Endometrial microvascular endothelial cells (primary cell): ENCODE data around the gene CDC23. TPM values are rescaled to one million over a fixed set of nuclear protein-coding genes. Genes with fewer than 3 reads are reported as not detected.
"Not testable (repeated sequence)": the region's sequence is repeated elsewhere in the genome, so short reads cannot be mapped to it uniquely, and the experiment has no call there.

ENCODE experiments used
- in situ Hi-C: cut with HindIII; loops from 2 replicates; pipeline ENCODE4 v1.10.0; 2017; ENCODE audit warnings: low sequenced_read_pairs, low pct_unique_long_range_greater_than_20kb; ENCODE audit errors: inconsistent ontology term
- total RNA-seq: library from RNA; depleted of rRNA; stranded (reverse); fragments of >200 nt; gene quantifications from one replicate; pipeline ENCODE4 v1.2.3, GENCODE V29; 2015; ENCODE audit errors: inconsistent ontology term

CDC23 gene, protein sequence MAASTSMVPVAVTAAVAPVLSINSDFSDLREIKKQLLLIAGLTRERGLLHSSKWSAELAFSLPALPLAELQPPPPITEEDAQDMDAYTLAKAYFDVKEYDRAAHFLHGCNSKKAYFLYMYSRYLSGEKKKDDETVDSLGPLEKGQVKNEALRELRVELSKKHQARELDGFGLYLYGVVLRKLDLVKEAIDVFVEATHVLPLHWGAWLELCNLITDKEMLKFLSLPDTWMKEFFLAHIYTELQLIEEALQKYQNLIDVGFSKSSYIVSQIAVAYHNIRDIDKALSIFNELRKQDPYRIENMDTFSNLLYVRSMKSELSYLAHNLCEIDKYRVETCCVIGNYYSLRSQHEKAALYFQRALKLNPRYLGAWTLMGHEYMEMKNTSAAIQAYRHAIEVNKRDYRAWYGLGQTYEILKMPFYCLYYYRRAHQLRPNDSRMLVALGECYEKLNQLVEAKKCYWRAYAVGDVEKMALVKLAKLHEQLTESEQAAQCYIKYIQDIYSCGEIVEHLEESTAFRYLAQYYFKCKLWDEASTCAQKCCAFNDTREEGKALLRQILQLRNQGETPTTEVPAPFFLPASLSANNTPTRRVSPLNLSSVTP
- total RNA-seq: 41.3 TPM

DNA sequence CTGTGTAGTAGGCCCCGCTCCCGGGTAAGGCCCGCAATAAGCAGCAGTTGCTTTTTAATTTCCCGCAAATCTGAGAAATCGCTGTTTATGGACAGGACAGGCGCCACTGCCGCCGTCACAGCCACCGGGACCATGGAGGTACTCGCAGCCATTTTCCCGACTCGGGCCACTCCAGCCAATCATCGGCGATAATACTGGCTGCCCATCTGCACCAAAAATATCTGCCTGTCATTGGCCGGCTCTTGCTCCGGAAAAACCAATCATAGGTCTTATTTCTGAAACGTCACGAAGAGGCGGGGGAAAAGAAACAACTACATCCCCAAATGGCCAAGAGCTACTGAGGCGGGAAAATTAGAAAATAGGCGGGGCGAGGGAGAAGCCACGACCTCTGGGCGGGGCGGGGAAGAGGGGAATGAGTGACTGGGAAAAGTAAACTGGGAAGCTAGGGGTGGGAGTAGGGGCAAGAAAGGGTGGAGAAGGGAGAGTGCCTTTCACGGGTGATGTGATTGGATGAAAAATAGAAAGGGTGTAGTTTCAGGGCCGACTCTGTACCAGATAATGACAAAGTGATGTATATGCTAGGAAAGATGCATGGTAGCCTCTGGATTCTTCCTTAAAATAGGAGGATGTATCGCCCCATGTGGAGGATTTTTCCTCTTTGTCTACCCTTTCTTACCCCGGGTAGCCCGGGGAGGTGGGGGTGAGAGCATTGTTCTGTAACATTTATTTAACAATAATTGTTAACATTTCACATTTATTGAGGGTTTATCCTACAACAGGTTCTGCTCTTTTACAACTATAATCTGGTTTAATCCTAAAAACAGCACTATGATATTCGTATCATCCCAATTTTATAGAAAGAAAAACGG, at the start of gene CDC23:
TSS of gene CDC23 (minus strand) at position 163 of the 869 bp plus-strand sequence. CDS start at position 152, 11 bp downstream.
- in situ Hi-C loops: no loop called here

- in situ Hi-C loops: no loop called here
These were observed 45.7 kb upstream of the CDC23 start for GRCh38 chr5:138258704-138259292.

GRCh38 chr5:138257583-138257982, 44.5 kb upstream of the CDC23 start:
- in situ Hi-C loops: no loop called here

DNA sequence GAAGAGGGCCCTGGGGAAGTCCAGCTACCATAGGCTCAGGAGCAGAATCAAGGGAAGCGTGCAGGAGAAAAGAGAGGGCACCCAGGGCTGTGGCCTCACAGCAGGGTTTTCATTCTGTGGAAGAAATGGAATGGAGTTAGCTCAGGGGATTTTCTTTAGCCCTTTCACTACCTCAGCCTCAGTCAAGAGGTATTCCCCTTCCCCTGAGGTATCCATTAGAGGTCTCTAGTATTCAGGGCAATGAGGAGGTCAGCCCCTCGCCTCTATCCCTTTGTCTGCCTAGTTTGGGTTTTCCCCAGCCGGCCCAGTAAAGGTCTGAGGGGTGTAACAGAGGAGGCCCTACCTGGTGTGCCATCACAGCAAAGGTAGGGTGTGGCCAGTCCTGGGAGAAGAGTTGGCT, 39.8 kb upstream of the CDC23 start:
- in situ Hi-C loops: no loop called here

DNA sequence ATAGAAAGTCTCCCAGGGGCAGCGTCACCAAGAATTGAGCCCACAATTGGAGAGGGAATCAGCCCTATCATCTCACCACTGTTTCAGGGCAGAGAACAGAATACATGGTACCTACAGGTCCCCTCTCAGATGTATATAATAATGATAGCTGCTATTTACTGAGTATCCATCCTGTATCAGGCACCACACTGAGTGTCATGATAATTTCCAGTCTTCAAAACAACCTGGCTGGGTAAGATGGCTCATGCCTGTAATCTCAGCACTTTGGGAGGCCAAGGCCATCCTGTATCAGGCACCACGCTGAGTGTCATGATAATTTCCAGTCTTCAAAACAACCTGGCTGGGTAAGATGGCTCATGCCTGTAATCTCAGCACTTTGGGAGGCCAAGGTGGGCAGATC, 34.7 kb upstream of the CDC23 start:
- in situ Hi-C loops: not testable (repeated sequence)

DNA sequence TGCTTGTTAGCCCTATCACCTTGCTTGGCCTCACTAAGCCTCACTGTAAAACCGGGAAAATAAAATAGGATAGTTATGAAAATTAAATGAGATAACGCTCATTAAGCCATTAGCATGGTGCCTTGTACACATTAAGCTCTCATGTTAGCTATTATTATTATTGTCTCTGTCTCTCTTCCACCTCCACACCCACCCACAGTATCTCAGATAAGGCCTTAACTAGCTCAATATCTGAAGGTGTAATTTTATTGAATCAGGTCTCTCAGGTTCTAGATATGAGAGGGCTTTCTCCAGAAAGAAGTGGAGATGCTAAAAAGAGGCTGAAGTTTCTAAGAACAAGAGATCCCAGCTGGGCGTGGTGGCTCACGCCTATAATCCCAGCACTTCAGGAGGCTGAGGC, 33.7 kb upstream of the CDC23 start:
- in situ Hi-C loops: no loop called here

DNA sequence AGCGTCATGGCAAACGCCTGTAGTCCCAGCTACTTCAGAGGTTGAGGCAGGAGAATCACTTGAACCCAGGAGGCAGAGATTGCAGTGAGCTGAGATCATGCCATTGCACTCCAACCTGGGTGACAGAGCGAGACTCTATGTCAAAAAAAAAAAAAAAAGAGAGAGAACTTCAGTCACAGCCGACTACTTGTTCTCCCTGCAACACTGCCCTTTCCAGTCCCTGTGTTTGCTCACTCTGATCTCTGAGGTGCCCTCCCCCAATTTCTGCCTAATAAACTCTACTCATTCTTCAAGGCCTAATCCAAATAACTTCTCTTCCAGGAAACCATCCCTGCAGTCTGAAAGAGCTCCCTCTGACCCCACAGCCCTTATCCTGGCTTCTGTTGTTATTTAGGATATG, 33.2 kb upstream of the CDC23 start:
- in situ Hi-C loops: no loop called here

GRCh38 chr5:138245717-138246116, 32.6 kb upstream of the CDC23 start:
- in situ Hi-C loops: no loop called here

DNA sequence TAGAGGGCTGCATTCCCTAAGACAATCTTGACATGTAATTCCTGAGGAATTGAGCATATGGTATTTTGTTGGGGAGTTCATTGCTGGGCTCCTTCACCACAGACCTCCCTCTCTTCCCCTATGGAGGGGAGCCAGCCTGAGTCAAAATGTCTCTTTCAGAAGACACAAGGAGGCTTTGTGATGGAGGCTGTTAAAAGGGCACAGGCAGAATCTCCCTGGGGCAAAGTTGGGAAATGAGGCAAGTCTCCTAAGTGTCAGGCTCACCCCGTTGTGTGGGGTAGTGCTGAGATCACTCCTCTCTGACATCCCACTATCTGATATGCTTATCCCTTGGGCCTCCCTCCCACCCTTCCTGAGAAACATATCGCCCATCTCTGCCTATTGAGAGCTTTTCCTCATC, 30.7 kb upstream of the CDC23 start:
- in situ Hi-C loops: no loop called here

DNA sequence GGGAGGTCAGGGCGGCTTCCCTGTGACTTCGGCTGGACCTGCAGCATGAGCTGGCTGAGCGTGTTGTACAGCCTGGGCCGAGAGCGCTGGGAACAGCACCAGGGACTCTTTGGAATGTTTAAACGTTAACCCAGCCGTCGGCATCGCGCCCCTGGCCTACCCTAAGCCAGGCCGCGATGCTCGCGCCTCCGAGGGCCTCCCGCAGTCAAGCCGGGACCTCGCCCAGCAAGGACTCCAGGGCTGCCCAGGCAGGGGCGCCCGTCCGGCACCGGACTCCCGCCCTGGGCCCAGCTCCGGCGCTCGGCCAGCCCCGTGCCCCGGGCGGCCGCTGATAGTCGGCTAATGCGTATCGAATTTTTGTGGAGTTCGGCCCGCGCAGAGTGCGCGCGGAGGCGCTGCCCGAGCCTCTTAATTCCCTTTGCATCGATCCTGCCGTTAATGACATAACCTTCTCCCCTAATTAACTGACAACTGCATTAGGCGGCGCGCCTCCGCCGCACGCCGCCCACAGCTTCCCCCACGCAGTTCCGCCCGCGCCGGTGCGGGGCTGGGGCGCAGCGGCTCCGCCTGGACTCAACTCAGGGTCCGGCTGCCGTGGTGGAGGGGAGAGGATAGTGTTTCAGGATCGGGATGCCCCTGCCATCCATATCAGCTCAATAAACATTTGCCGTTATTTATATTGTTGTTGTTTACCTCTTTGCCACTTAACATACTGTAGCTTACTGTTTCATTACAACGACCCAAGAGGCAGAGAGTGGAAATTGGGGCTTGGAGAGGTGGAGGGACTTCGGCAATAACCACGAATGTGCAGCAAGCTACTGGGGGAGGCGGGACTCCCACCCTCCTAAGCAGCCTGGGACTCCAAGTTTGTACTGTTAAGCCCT, 28.8 kb upstream of the CDC23 start:
- in situ Hi-C loops: no loop called here

- in situ Hi-C loops: no loop called here
These were observed 27.7 kb upstream of the CDC23 start for GRCh38 chr5:138240650-138241385.

DNA sequence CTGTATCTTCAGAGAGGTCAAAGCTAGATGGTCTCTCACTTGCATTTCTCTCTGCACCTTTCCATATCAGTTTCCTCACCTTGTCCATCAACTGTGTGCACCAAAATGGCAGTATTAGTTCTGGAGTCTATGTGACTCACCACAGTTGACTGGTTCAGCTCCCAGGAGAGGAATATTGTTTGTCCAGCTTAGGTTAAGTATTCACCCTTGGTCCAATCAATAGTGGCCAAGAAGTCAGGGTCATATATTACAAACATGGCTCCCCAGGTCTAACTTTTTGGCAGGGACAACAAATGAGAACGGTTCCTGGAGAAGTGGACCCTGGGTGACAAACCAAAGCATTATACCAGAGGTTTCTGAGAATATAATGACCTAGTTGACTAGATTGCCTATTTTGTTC, 24.9 kb upstream of the CDC23 start:
- in situ Hi-C loops: no loop called here

DNA sequence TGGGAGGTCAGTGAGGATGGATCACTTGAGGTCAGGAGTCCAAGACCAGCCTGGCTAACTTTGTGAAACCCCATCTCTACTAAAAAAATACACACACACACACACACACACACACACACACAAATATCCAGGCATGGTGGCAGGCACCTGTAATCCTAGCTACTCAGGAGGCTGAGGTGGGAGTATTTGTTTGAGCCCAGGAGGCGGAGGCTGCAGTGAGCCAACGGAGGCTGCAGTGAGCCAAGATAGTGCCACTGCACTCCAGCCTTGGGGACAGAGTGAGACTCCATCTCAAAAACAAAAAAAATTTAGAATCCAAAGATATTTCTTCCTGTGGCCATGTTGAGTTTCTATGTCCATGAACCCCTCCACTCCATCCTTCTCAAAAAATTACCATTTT, 21.5 kb upstream of the CDC23 start:
- in situ Hi-C loops: no loop called here

- in situ Hi-C loops: no loop called here
These were observed 20.2 kb upstream of the CDC23 start for GRCh38 chr5:138233280-138233679.

GRCh38 chr5:138230981-138231589, 18.0 kb upstream of the CDC23 start:
- in situ Hi-C loops: no loop called here

DNA sequence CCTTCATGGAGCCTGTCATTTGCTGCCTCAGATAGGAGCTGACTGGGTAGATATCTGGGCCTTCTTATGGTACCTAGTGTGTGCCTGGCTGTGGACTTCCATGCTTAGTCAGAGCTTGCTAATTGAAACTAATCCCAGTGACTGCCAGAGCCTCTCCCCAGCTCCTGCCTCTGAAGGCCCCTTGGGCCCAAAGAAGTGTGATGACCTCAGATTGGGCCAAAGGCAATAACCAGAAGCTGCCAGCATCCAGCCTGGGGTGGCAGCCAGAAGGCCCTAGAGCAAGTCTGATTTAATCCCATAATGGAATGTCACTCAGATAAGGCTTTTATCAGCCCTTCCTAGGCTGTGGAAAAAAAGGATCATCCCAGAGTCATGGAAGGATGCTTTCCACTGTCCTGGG, 17.1 kb upstream of the CDC23 start:
- in situ Hi-C loops: no loop called here

GRCh38 chr5:138229387-138229786, 16.3 kb upstream of the CDC23 start:
- in situ Hi-C loops: no loop called here
